Muscle of leg (tissue), 11 donors: ENCODE results near the gene RPRD1A. TPM values are rescaled to one million over a fixed set of nuclear protein-coding genes. Genes with fewer than 3 reads are reported as not detected.

Experiments
- DNase-seq: peaks from one replicate; pipeline ENCODE4 v3.0.0; 2013
- H3K27ac ChIP-seq: one replicate; pipeline ENCODE4 v1.5.1; 2013; ENCODE audit warnings: mild to moderate bottlenecking, low read length, control low read depth
- H3K27me3 ChIP-seq: one replicate; pipeline ENCODE4 v1.6.1; 2013; ENCODE audit warnings: low read length; ENCODE audit not compliant: control insufficient read depth, insufficient read depth
- H3K36me3 ChIP-seq: one replicate; pipeline ENCODE4 v1.6.1; 2013; ENCODE audit warnings: low read length; ENCODE audit not compliant: control insufficient read depth, insufficient read depth
- H3K4me1 ChIP-seq: one replicate; pipeline ENCODE4 v1.6.1; 2013; ENCODE audit warnings: low read length; ENCODE audit not compliant: control insufficient read depth, insufficient read depth
- H3K4me3 ChIP-seq: one replicate; pipeline ENCODE4 v1.5.1; 2013; ENCODE audit warnings: low read length, control low read depth
- H3K9me3 ChIP-seq: replicated peaks from 2 replicates; pipeline ENCODE4 v1.6.1; 2013; ENCODE audit warnings: low read depth, low read length; ENCODE audit not compliant: control insufficient read depth
- WGBS: methylation state at CpG from one replicate; pipeline ENCODE4 v1.1.5; 2013; ENCODE audit warnings: missing lambda C conversion rate; ENCODE audit not compliant: insufficient coverage; 5-methylcytosine and 5-hydroxymethylcytosine counted together
- polyA plus RNA-seq, 8 donors: library from polyadenylated mRNA; unstranded; fragments of 120-200 nt; gene quantifications; one replicate each; pipeline versions ENCODE4 v1.2.1 to v1.2.3, GENCODE V29; 2013; ENCODE audit warnings: inconsistent platforms in 1 of 8, low replicate concordance in 1 of 8; ENCODE audit not compliant: insufficient read length in 8 of 8, insufficient read depth in 1 of 8
- total RNA-seq: library from RNA; stranded (reverse); fragments of 120-200 nt; gene quantifications from one replicate; pipeline ENCODE4 v1.2.4, GENCODE V29; 2013

The RPRD1A gene
- total and polyA plus RNA-seq, 9 donors: 31.2 to 43.6 (median 37.8) TPM

- WGBS: 88% methylated on average over 1 of the region's 2 CpGs
- H3K36me3 ChIP-seq: no peaks in the 10 kb centered on the region
- no peaks in the 10 kb centered on the region for H3K9me3 ChIP-seq
- H3K27me3 ChIP-seq: no peaks in the 10 kb centered on the region
- no peak for DNase-seq
- H3K4me1 ChIP-seq: no peaks in the 10 kb centered on the region
- H3K4me3 ChIP-seq: no peak overlapping the region
- no peak overlapping the region for H3K27ac ChIP-seq
Measured at GRCh38 chr18:36017232-36017631, 50.1 kb downstream of the RPRD1A start.

GRCh38 chr18:36015629-36016028 lies 51.7 kb downstream of the RPRD1A start:
- Histone ChIP-seq H3K36me3 (no peaks in the 10 kb centered on the region), H3K27me3 (no peaks in the 10 kb centered on the region), H3K4me3 (no peak overlapping the region), H3K4me1 (no peaks in the 10 kb centered on the region), H3K9me3 (no peaks in the 10 kb centered on the region), H3K27ac (no peak overlapping the region)
- DNase-seq: no peak
- no CpG with 5 or more reads among the region's 3 CpGs for WGBS

- WGBS: no CpG with 5 or more reads among the region's 2 CpGs
- no peak for DNase-seq
Measured at GRCh38 chr18:36012891-36013290, 54.5 kb downstream of the RPRD1A start.

GRCh38 chr18:36009214-36009613 lies 58.1 kb downstream of the RPRD1A start:
- DNase-seq: no peak
- 79% methylated on average over 2 of the region's 3 CpGs for WGBS

More at GRCh38 chr18:36012891-36013290, 54.5 kb downstream of the RPRD1A start:
- Histone ChIP-seq H3K27me3 (no peaks in the 10 kb centered on the region), H3K27ac (no peak overlapping the region), H3K9me3 (no peaks in the 10 kb centered on the region), H3K4me3 (no peak overlapping the region), H3K36me3 (no peaks in the 10 kb centered on the region), H3K4me1 (no peaks in the 10 kb centered on the region)

GRCh38 chr18:36006997-36007396 lies 60.4 kb downstream of the RPRD1A start:
- no peak for DNase-seq
- Histone ChIP-seq H3K36me3 (no peaks in the 10 kb centered on the region), H3K27ac (no peak overlapping the region), H3K9me3 (no peaks in the 10 kb centered on the region), H3K4me1 (no peaks in the 10 kb centered on the region), H3K4me3 (no peak overlapping the region), H3K27me3 (no peaks in the 10 kb centered on the region)
- no CpG with 5 or more reads among the region's 2 CpGs for WGBS

More at GRCh38 chr18:36009214-36009613, 58.1 kb downstream of the RPRD1A start:
- Histone ChIP-seq H3K27me3 (no peaks in the 10 kb centered on the region), H3K27ac (no peak overlapping the region), H3K4me3 (no peak overlapping the region), H3K4me1 (no peaks in the 10 kb centered on the region), H3K9me3 (no peaks in the 10 kb centered on the region), H3K36me3 (no peaks in the 10 kb centered on the region)

GRCh38 chr18:35999925-36000324 lies 67.4 kb downstream of the RPRD1A start:
- Histone ChIP-seq H3K4me3 (no peak overlapping the region), H3K36me3 (no peaks in the 10 kb centered on the region), H3K9me3 (no peaks in the 10 kb centered on the region), H3K4me1 (no peaks in the 10 kb centered on the region), H3K27me3 (no peaks in the 10 kb centered on the region), H3K27ac (no peak overlapping the region)
- DNase-seq: no peak
- 50% methylated on average over 1 of the region's 1 CpG for WGBS

GRCh38 chr18:35998967-35999366 lies 68.4 kb downstream of the RPRD1A start:
- Histone ChIP-seq H3K27me3 (no peaks in the 10 kb centered on the region), H3K4me1 (no peaks in the 10 kb centered on the region), H3K4me3 (no peak overlapping the region), H3K36me3 (no peaks in the 10 kb centered on the region), H3K27ac (no peak overlapping the region), H3K9me3 (no peaks in the 10 kb centered on the region)
- WGBS: no CpG with 5 or more reads among the region's 1 CpG
- DNase-seq: no peak

- WGBS: 86% methylated on average over 2 of the region's 6 CpGs
- H3K27me3 ChIP-seq: no peaks in the 10 kb centered on the region
- H3K36me3 ChIP-seq: peaks cover 3% of the 10 kb centered on the region
- no peaks in the 10 kb centered on the region for H3K4me1 ChIP-seq
- no peak for DNase-seq
- no peaks in the 10 kb centered on the region for H3K9me3 ChIP-seq
- H3K27ac ChIP-seq: no peak overlapping the region
- H3K4me3 ChIP-seq: no peak overlapping the region
Measured at GRCh38 chr18:35993013-35993412, 74.3 kb downstream of the RPRD1A start.

- Histone ChIP-seq H3K4me1 (no peaks in the 10 kb centered on the region), H3K27ac (no peak overlapping the region), H3K4me3 (no peak overlapping the region), H3K27me3 (no peaks in the 10 kb centered on the region), H3K9me3 (no peaks in the 10 kb centered on the region), H3K36me3 (peaks cover 3% of the 10 kb centered on the region)
- no peak for DNase-seq
Measured at GRCh38 chr18:35991696-35992095, 75.7 kb downstream of the RPRD1A start.

GRCh38 chr18:35983818-35984217 lies 83.5 kb downstream of the RPRD1A start:
- H3K27me3 ChIP-seq: no peaks in the 10 kb centered on the region
- WGBS: 100% methylated on average over 2 of the region's 5 CpGs
- H3K4me1 ChIP-seq: no peaks in the 10 kb centered on the region
- H3K9me3 ChIP-seq: no peaks in the 10 kb centered on the region
- H3K27ac ChIP-seq: no peak overlapping the region
- no peak for DNase-seq
- peaks cover 13% of the 10 kb centered on the region for H3K36me3 ChIP-seq
- H3K4me3 ChIP-seq: no peak overlapping the region

GRCh38 chr18:35983147-35983546 lies 84.2 kb downstream of the RPRD1A start:
- H3K27ac ChIP-seq: no peak overlapping the region
- H3K36me3 ChIP-seq: peaks cover 14% of the 10 kb centered on the region
- H3K4me1 ChIP-seq: no peaks in the 10 kb centered on the region
- H3K4me3 ChIP-seq: no peak overlapping the region
- H3K9me3 ChIP-seq: no peaks in the 10 kb centered on the region
- H3K27me3 ChIP-seq: no peaks in the 10 kb centered on the region
- DNase-seq: no peak
